Stimulated activated naive CD8-positive, alpha-beta T cell treated with anti-CD3 and anti-CD28 coated beads, Interleukin-15, amount 100 ng/mL, for 72 hours (primary cell): Measurements from ENCODE around the gene TMEM131L.

ENCODE experiments used
- ATAC-seq: fragments of 150-1000 bp; cut with Tn5 transposase; 2 replicates; pipeline ENCODE4 v1.10.0; 2021; ENCODE audit warnings: mild to moderate bottlenecking, moderate library complexity
- DNase-seq, 2 donors: peaks; one replicate each; pipeline ENCODE4 v3.0.0; 2021 to 2022
- H3K27ac Mint-ChIP-seq, 2 donors: one replicate each; pipeline ENCODE4 v1.8.0; 2022; ENCODE audit warnings: mild to moderate bottlenecking in 2 of 2, mixed read lengths in 2 of 2, moderate library complexity in 2 of 2
- H3K27me3 Mint-ChIP-seq: one replicate; pipeline ENCODE4 v1.8.0; 2022; ENCODE audit warnings: mixed read lengths
- H3K4me1 Mint-ChIP-seq: one replicate; pipeline ENCODE4 v1.8.0; 2022; ENCODE audit warnings: mild to moderate bottlenecking, mixed read lengths
- H3K4me3 Mint-ChIP-seq, 2 donors: one replicate each; pipeline ENCODE4 v1.8.0; 2022; ENCODE audit warnings: mild to moderate bottlenecking in 2 of 2, mixed read lengths in 2 of 2, moderate library complexity in 1 of 2
- H3K9me3 Mint-ChIP-seq, 2 donors: one replicate each; pipeline ENCODE4 v1.8.0; 2022; ENCODE audit warnings: mixed read lengths in 2 of 2

TMEM131L gene

DNA sequence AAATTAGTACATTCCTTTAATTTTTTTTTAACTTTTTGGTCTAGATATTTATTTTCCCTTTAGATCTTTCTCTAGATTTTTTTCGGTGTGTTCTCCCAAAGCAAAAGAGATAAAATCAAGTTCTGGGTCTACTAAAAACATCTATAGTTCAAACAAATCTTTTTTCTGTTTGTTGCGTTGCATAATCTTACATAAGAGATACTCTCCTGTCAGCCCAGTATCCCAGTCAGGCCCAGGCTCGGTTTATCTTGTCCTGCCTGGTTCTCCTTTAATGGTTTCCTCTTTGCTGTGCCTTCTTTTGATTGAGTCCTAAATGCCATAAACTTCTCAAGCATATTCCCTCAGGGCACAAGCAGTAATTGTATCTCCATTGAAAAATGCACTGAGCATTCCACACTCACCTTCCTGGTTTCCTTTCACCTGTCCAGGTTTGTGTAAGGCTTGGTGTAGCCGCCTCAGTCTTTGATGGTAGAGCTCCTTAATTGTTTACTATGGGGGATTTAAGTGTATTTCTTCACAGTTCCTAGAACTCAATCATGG, 104.9 kb downstream of the TMEM131L start:
- DNase-seq (no peak), ATAC-seq (no peak)
- H3K4me3 Mint-ChIP-seq: peak overlapping the region; percentile 53 to 71
- peaks cover 98% of the 10 kb centered on the region for H3K4me1 Mint-ChIP-seq
- H3K27me3 Mint-ChIP-seq: no peaks in the 10 kb centered on the region
- no peaks in the 10 kb centered on the region for H3K9me3 Mint-ChIP-seq
- peak overlapping the region; percentile 7 to 82 for H3K27ac Mint-ChIP-seq

DNA sequence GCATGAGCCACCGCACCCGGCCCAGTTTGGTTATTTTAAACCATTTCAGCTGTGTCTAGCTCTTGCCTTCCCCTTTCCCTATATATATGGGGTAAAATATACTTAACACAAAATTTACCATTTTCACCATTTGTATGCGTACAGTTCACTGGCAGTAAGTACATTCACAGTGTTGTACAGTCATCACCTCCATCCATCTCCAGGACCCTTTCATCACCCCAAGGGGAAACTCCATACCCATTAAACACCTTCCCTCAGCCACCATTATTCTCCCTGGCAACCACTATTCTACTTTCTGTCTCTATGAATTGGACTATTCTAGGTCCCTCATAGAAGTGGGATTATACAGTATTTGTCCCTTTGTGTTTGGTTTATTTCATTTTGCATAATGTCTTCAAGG, 106.4 kb downstream of the TMEM131L start:
- Mint-ChIP-seq H3K27me3 (no peaks in the 10 kb centered on the region), H3K4me3 (no peak overlapping the region), H3K4me1 (peaks cover 96% of the 10 kb centered on the region), H3K9me3 (no peaks in the 10 kb centered on the region), H3K27ac (peak overlapping the region in 1 of 2 donors; percentile 35)
- peak; percentile 56 for ATAC-seq
- DNase-seq: no peak

DNA sequence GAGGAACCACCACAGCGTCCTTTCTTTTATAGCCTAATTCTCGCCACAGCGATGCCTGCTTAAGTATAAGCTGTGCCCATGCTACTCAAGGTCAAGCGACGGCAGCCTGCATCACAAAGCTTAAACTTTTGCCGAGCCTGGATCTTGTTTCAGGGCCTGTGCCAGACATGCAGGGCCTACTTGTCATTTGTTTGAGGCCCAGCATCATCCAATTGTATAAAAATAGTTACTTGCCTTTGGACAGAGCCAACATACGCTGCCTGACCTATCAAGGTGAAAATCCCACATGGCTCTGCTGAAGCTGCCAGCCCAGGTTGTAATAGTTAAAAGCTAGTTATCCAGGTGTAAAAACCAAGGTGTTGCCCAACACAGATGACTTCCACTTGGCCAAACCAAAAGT, 107.1 kb downstream of the TMEM131L start:
- ATAC-seq (no peak), DNase-seq (no peak)
- no peaks in the 10 kb centered on the region for H3K27me3 Mint-ChIP-seq
- peak overlapping the region in 1 of 2 donors; percentile 4 for H3K4me3 Mint-ChIP-seq
- no peaks in the 10 kb centered on the region for H3K9me3 Mint-ChIP-seq
- H3K27ac Mint-ChIP-seq: peak overlapping the region in 1 of 2 donors; percentile 57
- peaks cover 95% of the 10 kb centered on the region for H3K4me1 Mint-ChIP-seq

DNA sequence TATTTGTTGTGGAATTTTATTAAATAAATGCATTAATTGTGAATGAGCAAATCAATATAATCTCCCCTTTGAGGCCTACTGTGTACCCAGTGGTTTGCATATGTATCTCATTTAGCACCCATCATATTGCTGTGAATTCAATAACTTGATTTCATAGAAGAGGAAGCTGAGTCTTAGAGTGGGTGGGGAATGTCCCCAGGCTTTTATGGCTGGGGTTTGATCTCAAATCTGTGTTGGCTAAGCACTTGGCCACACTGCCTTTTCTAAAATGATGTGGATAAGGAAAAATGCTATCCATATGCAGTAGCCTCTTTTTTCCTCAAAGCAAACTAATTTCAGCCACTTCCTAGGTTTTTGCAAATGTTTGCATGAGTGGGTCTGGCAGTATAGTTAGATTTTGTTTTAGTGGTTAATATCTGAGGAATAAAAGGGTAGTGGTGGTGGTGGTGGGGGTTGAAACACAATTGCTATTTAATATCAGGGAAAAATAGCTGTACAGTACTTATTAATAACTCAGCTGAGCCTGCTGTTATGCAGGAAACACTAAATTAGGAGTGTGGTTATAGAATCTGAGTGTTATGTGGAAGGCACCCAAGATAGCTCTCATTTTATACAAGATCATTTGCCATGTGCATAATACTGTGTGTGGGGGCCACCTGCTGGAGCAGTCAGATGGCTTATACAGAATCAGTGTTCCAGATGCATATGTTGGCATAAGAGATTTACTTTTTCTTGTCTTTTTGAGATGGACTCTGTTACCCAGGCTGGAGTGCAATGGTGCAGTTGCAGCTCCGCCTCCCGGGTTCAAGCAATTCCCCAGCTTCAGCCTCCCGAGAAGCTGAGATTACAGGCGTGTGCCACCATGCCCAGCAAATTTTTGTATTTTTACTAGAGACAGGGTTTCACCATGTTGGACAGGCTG, 108.0 kb downstream of the TMEM131L start:
- H3K9me3 Mint-ChIP-seq: no peaks in the 10 kb centered on the region
- no peaks in the 10 kb centered on the region for H3K27me3 Mint-ChIP-seq
- DNase-seq (peak; percentile 28 to 58), ATAC-seq (peak; percentile 93)
- peak overlapping the region in 1 of 2 donors; percentile 1 for H3K4me3 Mint-ChIP-seq
- peaks cover 85% of the 10 kb centered on the region for H3K4me1 Mint-ChIP-seq
- peak overlapping the region in 1 of 2 donors; percentile 69 for H3K27ac Mint-ChIP-seq

DNA sequence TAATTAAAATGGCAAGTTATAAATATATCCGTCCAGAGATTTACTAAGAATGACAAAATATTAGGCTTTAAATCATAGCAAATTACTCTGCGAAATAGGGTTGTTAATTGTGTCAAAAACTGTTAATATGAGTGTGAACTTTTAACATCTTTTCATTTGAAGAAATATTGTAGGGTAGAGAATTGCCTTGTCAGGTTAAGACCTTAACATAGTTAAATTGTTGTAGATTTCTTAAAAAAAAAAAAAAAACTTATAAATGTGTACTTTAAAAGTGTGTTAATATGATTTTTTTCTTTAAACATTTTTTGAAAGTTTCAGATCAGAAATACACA, 110.2 kb downstream of the TMEM131L start:
- peaks cover 72% of the 10 kb centered on the region for H3K4me1 Mint-ChIP-seq
- DNase-seq (no peak), ATAC-seq (no peak)
- no peaks in the 10 kb centered on the region for H3K27me3 Mint-ChIP-seq
- no peak overlapping the region for H3K27ac Mint-ChIP-seq
- no peaks in the 10 kb centered on the region for H3K9me3 Mint-ChIP-seq
- H3K4me3 Mint-ChIP-seq: no peak overlapping the region

DNA sequence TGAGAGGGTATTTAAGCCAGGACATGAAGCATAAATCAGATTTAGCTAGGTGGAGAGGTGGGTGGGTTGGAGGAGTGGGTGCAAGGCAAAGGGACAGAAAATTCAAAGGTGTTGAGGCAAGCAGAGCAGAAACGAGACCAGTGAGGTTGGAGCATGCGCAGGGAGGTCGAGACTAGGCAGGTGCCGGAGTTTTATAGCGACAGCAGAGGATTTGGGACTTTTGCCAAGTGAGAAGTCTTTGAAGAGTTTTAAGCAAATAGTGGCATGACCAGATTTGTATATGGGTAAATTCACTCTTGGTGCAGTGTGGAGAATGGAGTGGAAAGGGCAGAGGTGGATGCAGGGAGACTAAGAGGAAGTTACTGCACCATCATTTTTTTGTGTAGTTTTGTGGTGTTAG, 110.9 kb downstream of the TMEM131L start:
- no peaks in the 10 kb centered on the region for H3K27me3 Mint-ChIP-seq
- no peaks in the 10 kb centered on the region for H3K9me3 Mint-ChIP-seq
- H3K4me3 Mint-ChIP-seq: no peak overlapping the region
- H3K27ac Mint-ChIP-seq: peak overlapping the region in 1 of 2 donors; percentile 4
- no peak for DNase-seq
- peaks cover 65% of the 10 kb centered on the region for H3K4me1 Mint-ChIP-seq
- no peak for ATAC-seq

DNA sequence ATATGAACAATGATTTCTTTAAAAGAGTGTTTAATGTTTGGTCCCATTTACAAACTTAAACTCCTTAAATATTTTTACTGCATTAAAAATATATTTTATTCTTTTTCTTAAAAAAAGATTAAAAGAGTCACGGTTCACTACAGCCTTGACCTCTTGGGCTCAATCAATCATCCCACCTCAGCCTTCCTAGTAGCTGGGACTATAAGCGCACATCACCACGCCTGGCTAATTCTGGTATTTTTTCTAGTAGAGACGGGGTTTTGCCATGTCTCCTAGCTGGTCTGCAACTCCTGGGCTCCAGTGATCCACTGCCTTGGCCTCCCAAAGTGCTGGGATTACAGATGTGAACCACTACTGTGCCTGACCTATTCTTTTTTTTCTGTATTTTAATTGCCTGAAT, 113.2 kb downstream of the TMEM131L start:
- no peak for ATAC-seq
- no peaks in the 10 kb centered on the region for H3K27me3 Mint-ChIP-seq
- no peak overlapping the region for H3K27ac Mint-ChIP-seq
- DNase-seq: no peak
- no peaks in the 10 kb centered on the region for H3K9me3 Mint-ChIP-seq
- H3K4me3 Mint-ChIP-seq: no peak overlapping the region
- H3K4me1 Mint-ChIP-seq: peaks cover 50% of the 10 kb centered on the region

DNA sequence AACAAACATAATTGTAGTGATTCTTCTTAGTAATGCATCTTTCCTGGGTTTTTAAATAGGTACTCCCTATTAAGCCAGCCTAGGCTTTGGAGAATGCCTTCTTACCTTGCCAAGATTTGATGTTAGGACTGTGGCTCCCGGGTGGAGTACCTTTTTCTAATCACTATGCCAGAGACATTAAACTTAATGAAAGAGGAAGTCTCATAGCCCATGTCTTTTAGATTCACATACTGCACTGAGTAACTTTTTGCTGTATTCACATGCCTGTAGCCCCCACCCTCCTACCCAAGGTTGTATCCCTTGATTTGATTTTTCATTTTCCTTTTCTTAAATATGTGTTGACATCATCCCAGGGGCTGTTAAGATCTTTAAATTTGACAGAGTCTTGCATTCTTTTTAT, 113.7 kb downstream of the TMEM131L start:
- ATAC-seq: no peak
- peaks cover 49% of the 10 kb centered on the region for H3K4me1 Mint-ChIP-seq
- no peaks in the 10 kb centered on the region for H3K9me3 Mint-ChIP-seq
- H3K27ac Mint-ChIP-seq: peak overlapping the region in 1 of 2 donors; percentile 89
- no peak for DNase-seq
- H3K4me3 Mint-ChIP-seq: no peak overlapping the region
- H3K27me3 Mint-ChIP-seq: no peaks in the 10 kb centered on the region

DNA sequence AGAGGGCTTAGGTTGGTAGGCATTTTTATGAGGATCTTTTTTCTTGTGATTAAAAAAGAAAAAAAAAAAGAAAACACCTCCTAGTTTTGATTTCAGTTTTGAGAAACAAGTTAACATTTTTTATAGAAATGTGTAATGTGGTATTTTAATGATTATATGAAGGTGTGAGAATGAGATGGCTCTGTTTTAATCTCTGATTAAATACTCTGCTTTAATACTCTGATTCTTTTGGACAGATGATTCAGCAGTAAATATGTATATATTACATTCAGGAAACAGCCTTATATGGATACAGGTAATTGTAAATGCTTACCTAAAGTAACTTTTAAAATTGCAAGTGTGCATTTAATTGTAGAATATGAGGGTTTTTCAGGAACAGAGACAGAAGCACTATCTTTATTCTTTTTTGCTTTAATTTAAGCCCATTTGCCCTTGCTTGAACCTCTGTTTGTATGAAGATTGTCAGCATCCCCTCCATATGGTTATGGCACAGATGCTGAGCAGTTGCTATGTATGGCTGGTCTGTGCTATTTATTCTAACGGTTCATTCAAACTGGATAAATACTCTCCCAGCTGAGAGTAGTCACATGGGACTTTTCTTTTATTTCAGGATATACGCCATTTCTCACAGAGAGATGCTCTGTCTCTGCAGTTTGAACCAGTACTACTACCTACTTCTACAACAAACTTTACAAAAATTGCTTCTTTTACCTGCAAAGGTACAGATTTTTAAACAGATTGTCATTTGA, 117.0 kb downstream of the TMEM131L start:
- peak overlapping the region in 1 of 2 donors; percentile 59 for H3K27ac Mint-ChIP-seq
- no peak for DNase-seq
- no peaks in the 10 kb centered on the region for H3K27me3 Mint-ChIP-seq
- H3K4me3 Mint-ChIP-seq: no peak overlapping the region
- ATAC-seq: no peak
- H3K9me3 Mint-ChIP-seq: no peaks in the 10 kb centered on the region
- H3K4me1 Mint-ChIP-seq: peaks cover 23% of the 10 kb centered on the region

DNA sequence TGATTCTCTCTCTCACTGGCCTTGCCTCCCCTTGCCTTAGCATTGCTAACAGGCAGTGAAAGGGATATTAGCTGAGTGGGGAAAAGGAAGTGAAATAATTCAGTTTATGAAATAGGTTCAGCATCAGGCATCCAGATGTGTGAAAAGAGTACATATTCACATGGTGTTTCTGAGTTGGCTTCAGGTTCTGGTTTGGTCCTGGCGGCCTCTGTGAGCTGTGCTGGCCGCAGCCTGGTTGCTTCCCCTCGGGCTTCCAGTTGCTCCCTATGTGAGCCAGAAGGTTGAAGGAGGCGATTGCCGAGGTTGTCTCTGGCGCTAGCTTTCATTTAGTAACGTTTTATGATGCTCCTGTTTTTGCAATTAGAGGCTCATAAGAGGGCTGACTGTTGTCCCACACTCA, 118.9 kb downstream of the TMEM131L start:
- Mint-ChIP-seq H3K27me3 (no peaks in the 10 kb centered on the region), H3K4me1 (peaks cover 24% of the 10 kb centered on the region), H3K27ac (peak overlapping the region in 1 of 2 donors; percentile 33), H3K4me3 (no peak overlapping the region), H3K9me3 (no peaks in the 10 kb centered on the region)
- DNase-seq (no peak), ATAC-seq (no peak)

DNA sequence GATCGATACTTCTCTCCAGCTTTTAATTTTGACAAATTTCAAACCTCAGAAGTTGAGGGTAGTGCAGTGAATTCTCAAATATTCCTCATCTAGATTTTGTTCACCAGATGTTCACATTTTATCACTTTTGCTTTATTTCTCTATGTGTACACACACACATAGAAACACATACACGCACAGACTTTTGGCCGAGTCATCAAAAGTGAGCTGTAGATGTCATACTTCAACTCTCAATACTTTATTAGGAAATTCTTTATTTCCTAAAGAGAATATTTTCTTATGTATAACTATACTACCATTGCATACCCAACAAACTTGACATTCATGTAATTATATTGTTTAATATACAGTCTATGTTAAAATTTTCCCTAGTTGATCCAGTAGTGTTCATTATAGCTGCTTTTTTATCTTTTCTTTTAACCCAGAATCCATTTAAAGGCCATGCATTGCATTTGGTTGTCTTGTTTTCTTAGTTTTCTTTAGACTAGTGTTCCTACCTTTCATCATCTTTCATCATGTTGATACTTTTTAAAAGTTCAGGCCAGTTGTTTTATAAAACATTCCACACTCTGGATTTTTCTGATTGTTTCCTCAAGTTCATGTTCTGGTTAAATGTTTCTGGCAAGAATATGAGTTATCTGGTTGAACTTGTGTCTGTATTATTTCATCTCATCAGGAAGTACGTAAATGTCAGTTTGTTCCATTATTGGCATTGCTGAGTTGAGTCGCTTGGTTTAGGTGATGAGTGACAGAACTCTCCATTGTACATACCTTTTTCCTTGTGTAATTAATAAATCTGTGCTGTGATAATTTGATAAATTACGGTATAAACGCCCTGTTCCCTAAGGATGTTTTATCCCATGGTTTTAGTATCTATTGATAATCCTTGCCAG, 123.8 kb downstream of the TMEM131L start:
- no peak overlapping the region for H3K4me3 Mint-ChIP-seq
- no peaks in the 10 kb centered on the region for H3K27me3 Mint-ChIP-seq
- peak overlapping the region in 1 of 2 donors; percentile 36 for H3K27ac Mint-ChIP-seq
- peaks cover 16% of the 10 kb centered on the region for H3K4me1 Mint-ChIP-seq
- ATAC-seq (no peak), DNase-seq (no peak)
- no peaks in the 10 kb centered on the region for H3K9me3 Mint-ChIP-seq

DNA sequence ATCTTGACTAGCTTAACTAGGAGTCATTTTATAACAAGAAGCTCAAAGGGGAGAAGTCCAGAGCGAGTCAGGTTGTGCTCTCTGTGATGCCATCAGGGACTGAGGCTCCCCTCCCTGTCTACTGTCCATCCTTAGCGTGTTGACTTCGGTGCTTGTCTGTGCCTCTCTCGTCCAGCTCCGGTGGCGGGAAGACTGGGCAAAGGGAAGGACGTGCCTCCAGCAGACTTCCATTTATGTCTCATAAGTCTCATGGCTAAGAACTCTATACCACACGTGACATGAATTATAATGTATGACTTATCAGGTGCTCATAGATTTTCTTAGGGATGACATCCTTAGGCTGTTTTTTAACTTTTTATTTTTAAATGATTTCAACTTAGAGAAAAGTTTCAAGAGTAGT, 125.3 kb downstream of the TMEM131L start:
- Mint-ChIP-seq H3K4me1 (peaks cover 25% of the 10 kb centered on the region), H3K27me3 (no peaks in the 10 kb centered on the region), H3K9me3 (no peaks in the 10 kb centered on the region), H3K4me3 (no peak overlapping the region), H3K27ac (no peak overlapping the region)
- DNase-seq (no peak), ATAC-seq (no peak)

DNA sequence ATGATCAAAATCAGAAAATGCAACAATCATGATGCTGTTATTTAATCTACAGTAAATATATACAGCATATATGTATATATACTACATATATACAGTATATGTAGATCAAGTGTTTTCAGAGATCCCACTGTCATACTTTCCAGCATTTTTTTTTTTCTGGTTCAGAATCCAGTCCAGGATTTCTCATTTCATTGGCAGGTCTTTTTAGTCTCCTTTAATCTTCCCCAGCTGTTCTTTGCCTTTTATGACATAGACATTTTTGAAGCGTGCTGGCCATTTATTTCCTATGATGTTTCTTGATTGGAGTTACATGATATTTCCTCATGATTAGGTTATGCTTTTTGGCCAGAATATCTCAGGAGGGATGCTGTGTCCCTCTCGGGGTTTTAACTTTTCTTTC, 125.9 kb downstream of the TMEM131L start:
- H3K4me1 Mint-ChIP-seq: peaks cover 28% of the 10 kb centered on the region
- no peaks in the 10 kb centered on the region for H3K27me3 Mint-ChIP-seq
- no peak overlapping the region for H3K27ac Mint-ChIP-seq
- ATAC-seq: no peak
- no peak for DNase-seq
- no peaks in the 10 kb centered on the region for H3K9me3 Mint-ChIP-seq
- H3K4me3 Mint-ChIP-seq: no peak overlapping the region

DNA sequence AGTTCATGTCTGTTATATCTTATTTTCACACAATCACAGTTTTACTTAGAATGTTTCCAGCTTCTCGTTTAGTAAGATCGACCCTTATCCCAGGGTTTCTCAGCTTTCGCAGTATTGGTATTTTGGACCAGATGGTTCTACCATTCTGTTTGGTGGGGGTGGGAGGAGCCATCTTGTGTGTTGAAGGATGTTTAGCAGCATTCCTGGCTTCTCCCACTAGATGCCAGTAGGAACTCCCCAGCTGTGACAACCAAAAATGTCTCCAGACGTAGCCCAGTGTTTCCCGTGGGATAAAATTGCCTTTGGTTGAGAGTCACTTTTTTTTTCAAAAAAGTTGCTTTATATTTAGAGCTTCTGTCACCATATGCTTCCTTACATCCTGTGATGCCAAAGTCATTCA, 127.0 kb downstream of the TMEM131L start:
- Mint-ChIP-seq H3K9me3 (no peaks in the 10 kb centered on the region), H3K4me1 (peaks cover 28% of the 10 kb centered on the region), H3K4me3 (no peak overlapping the region), H3K27ac (no peak overlapping the region), H3K27me3 (no peaks in the 10 kb centered on the region)
- DNase-seq (no peak), ATAC-seq (no peak)

DNA sequence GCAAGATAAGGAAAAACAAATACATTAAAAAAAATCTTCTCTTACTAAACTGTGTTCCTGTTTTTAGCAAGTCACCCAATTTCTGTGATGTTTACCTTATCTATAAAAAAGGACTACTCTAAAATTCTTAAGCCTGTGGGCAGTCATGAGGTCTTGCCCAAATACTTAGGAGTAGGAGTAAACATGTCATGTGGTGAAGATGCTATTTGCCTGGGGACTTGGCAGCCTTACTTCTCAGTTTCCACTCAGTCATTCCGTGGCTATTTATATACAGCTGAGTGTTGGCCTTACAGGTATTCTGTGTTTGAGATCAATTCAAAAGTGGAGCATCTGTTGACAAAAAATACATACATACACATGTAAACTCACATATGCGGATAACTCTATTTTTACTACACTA, 128.1 kb downstream of the TMEM131L start:
- Mint-ChIP-seq H3K9me3 (no peaks in the 10 kb centered on the region), H3K4me1 (peaks cover 23% of the 10 kb centered on the region), H3K4me3 (no peak overlapping the region), H3K27me3 (no peaks in the 10 kb centered on the region), H3K27ac (no peak overlapping the region)
- no peak for DNase-seq
- ATAC-seq: no peak
